ENCODE results near the gene NOTCH4.
"Not testable (repeated sequence)": the region's sequence is repeated elsewhere in the genome, so short reads cannot be mapped to it uniquely, and the experiment has no call there.

The NOTCH4 gene

DNA sequence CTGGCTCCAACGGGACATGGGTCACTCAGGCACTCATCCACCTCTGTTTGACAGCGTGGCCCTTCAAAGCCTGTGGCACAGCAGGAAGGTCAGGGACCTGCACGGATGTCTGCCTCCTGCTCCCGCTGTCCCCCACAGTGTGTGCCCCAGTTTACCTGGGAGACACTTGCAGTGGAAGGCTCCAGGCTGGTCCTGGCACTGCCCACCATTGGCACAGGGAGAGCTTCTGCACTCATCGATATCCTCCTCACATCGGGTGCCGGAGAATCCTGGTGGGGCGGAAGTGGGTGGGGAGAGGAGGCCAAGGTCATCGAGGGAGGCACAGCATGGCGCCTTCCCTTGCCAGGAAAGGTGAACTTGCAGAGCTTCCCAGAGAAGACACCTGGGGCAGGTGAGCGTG, 6.9 kb downstream of the NOTCH4 start:
- DNase-seq (ENCODE audit: low read depth), result no peak

DNA sequence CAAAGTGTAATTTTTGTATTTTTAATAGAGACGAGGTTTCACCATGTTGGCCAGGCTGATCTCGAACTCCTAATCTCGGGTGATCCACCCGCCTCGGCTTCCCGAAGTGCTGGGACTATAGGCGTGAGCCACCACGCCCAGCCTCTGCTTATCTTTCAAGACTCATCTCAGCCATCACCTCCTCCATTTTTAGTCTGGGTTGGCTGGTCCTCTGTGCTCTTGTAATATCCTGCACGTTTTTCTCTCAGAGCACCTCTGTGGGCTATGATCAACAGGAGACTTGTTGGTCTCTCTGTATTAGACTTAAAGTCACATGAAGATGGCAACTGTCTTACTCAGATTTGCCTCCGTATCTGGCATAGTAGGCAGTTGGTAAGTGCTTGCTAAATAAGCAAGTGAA, 7.6 kb downstream of the NOTCH4 start:
- no peak for DNase-seq (ENCODE audit: low read depth)

DNA sequence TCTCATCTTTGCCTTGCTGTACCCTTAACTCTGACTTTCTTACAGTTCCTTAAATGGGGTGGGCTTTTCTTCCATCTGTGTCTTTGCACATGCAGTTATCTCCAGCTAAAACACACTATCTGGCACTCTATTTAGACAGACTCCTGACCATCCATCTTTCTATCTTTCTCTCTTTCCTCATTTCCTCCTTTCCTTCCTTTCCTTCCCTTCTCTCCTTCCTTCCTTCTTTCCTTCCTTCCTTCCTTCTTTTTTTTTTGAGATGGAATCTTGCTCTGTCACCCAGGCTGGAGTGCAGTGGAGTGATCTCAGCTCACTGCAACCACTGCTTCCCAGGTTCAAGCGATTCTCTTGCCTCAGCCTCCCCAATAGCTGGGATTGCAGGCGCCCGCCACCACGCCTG, 8.2 kb downstream of the NOTCH4 start:
- no peak for DNase-seq (ENCODE audit: low read depth)

DNA sequence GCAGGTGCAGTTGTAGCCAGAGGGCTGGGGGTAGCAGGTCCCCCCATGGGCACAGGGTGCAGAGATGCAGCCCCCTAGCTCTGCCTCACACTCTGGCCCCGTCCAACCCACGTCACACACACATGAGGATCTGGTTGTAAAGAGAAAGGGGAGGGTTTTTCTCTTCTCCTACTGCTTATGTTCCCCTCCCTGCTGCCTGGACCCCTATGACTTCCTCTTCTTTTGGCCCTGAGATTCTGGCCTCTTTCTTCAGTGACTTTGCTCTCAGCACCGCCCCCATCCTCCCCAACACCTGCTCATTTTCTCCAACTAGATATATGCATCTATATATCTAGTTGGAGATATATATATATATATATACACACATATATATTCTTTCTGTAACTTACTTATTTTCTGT, 9.7 kb downstream of the NOTCH4 start:
- DNase-seq (ENCODE audit: low read depth), result no peak

DNA sequence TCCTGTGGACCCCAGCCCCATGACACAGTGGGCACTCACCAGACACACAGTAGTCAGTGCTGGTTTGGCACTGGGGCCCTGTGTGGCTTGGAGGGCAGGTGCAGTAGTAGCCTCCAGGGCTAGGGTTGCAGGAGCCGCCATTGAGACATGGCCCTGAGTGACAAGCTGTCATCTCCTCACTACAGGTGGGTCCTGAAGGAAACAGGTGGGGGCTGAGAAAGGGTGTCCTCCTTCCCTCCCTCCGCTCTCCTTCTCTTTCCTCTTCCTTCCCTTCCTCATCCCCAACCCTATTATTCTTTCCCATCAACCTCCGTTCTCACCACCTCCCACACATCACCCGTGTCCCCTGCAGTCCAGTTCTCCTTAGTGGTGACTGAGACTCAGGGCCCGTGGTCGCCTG, 10.2 kb downstream of the NOTCH4 start:
- DNase-seq (ENCODE audit: low read depth), result no peak

DNA sequence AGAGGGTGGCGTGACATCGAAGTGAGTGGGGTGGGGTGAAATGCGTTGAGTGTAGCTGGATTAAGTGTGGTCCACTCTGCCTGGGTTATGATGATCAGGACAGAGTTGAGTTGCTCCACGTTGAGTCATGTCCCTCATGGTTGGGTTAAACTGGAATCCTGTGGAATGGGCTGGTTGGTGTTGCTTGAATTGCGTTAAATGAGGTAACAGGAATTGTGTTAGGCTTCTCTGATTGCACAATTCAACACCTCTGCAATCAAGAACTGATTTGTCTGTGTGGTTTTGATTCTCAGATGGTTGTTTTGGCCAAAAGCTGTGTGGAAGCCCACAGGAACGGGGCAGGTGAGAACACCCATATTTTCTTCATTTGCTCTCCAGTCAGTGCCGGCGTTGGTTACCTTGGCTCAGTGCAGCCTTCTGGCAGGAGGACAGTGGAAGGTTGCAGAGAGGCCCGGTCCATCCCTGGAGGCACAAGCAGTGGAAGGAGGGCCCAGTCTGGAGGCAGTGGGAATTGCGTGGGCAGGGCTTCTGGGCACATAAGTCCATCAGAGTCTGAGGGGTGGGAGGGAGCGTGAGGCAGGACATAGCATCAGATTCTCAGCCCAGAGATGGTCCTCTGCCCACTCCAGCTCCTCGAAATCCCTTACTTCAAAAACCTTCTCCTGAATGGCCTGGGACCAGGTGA, 11.6 kb downstream of the NOTCH4 start:
- DNase-seq (ENCODE audit: low read depth), result no peak

DNA sequence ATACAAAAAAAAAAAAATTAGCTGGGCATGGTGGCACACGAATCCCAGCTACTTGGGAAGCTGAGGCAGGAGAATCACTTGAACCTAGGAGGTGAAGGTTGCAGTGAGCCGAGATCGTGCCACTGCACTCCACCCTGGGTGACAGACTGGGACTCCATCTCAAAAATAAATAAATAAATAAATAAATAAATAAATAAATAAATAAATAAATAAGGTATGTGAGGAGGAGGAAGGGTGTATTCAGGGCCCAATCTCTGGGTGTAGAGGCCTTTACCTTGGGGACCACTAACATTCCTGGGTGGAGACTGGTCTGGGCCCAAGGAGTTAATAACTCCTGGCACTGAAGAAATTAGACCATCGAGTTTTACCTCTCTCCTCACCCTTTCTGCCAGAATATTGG, 12.4 kb downstream of the NOTCH4 start:
- not testable (repeated sequence) for DNase-seq (ENCODE audit: low read depth)

DNA sequence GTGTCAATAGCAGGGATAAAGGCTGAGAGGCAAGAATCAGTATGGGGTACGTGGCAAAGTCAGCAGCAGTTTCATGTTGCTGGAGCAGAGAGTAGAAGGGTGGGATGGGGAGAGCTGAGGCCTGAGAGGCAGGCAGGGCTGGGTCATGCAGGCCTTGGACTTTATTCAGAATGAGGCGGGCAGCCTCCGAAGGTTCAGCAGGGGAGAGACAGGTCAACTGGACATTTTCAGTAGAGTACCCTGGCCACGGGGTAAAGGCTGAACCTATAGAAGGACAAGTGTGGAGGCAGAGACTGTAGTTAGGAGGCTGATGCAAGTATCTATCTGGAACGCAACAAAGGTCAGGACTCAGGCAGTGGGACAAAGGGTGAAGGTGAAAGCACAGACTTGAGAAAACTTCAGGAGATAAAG, 13.7 kb downstream of the NOTCH4 start:
- no peak for DNase-seq (ENCODE audit: low read depth)

DNA sequence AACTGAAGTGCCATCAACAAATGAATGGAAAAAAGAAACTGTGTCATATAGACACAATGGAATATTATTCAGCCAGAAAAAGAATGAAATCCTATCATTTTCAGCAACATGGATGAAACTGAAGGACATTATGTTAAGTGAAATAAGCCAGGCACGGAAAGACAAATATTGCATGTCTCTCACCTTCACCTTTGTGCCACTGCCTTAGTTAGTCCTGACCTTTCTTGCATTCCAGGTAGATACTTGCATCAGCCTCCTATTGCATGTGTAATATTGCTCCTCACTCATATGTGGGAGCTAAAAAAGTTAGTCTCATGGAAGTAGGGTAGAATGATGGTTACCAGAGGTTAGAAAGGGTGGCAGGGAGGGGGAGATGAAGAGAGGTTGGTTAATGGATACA, 14.9 kb downstream of the NOTCH4 start:
- DNase-seq (ENCODE audit: low read depth), result no peak

DNA sequence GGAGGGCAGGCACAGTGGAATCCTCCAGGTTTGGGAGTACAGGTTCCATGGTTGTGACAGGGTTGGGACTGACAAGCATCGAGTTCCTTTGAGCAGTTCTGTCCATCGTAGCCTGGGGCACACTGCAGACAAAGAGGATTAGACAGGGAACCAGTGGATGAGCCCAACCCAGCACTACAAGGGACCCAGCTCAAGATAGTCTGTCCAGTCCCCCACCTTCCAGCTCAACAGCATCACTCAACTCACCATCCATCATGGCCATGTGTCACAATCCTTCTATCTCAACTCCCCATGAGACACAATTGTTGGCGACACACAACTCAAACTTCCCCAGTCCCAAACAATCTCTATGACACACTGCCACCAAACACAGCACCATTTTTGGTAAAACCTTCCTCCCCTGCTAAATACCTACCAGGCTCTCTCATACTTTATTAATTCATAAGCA, 19.6 kb downstream of the NOTCH4 start:
- no peak for DNase-seq (ENCODE audit: low read depth)

DNA sequence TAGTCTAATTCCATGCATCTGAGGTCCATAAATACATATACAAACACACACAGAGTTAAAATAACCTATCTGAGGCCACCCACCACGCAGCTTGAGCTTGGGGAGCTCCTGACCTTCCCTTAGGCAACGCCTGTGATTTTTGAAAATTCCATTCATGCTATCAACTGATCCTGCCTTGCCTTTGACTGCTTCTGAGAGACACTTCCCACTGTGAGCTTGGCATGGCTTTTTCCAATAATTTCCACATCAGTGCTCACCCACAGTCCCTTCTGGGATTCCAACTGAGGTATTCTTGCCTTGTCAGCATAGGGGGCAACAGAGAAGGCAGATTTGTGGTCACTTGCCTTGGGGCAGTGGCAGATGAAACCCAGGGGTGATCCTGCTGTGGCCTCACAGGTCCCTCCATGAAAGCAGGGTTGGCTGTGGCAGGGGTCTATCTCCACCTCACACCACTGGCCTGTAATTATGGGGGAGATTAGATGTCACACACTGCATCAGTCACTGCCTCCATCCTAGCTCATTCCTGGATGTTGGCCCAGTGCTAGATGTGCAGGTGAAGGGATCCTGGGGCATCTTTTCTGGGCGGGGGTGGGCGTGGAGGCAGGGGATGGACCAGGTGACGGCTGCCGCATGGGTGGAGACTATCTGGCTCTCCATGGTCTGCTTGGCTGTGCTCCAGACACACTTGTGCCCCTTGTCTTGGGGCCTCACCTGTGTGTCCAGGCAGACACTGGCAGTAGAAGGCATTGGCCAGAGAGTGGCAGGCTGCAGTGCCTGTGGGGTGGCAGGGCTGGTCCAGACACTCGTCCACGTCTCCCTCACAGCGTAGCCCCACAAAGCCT, 20.2 kb downstream of the NOTCH4 start:
- no peak for DNase-seq (ENCODE audit: low read depth)

DNA sequence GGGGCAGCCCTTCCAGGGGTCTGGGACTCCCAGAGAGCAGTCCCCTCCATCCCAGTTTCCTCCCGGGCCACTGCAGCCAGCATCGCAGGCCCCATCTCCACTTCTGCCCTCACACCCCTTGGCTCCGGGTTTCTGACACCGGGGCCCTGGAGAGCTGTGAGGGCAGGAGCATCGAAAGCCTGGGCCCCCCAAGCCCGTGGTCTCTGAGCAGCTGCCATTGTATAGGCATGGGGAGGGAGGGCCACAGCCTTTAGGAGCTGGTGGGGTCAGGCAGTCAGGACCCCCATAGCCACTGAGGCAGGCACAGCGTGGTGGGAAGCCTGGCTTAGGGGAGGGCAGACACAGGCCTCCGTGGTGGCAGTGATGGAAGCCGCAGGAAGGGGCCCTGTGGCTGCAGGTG, 21.7 kb downstream of the NOTCH4 start:
- no peak for DNase-seq (ENCODE audit: low read depth)

DNA sequence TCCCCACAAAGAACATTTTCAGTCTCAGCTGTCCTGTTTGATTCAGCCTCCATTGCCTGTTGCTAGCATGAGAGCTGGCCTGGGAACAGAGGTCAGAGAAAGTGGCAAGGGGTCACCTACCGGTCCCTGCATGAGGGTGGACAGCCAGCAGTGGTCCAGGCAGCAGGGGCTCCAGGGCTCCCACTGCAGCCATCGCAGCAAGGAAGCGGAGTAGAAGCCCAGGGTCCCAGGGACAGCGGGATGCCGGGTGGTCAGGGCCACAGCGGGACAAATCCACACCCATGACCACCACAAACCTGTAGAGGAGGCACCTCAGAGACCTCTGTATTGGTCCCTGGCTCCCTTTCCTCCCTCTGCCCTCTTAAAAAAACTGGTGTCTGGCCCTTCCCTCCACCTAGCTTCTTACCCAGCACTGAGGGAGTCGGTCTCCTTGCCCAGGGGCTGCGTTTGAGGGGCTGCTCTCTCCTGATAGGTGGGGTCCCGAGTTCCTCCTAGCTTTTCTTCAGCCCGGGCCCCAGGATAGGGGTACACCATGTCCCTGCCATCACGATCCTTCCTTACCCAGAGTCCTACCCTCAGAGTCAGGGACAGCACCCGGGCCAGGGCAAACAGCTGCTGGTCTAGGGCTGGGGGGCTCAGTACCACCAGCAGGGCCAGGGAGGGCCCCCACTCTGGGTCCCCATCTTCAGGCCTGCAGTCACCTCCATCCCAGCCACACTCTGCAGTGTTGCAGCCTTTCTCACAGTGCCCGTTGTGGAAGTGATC, 23.0 kb downstream of the NOTCH4 start:
- no peak for DNase-seq (ENCODE audit: low read depth)

DNA sequence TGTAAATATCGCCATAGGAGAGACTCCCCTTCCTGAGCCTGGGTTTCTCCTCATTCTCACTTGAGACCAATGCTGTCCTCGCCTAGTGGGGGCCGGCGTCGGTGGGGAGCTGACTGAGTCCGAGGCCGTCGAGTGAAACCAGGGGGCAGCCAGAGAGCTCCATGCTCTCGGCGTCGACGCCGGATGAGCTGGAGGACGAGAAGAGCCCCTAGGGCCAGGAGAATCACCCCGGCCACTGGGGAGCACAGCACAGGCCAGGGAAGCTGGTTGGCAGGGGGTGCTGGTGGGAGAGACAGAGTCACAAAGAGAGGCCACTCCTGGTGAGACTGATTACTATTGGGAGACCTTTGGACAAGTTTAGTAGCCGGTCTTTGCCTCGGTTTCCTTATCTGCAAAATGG, 25.0 kb downstream of the NOTCH4 start:
- DNase-seq (ENCODE audit: low read depth), result no peak

DNA sequence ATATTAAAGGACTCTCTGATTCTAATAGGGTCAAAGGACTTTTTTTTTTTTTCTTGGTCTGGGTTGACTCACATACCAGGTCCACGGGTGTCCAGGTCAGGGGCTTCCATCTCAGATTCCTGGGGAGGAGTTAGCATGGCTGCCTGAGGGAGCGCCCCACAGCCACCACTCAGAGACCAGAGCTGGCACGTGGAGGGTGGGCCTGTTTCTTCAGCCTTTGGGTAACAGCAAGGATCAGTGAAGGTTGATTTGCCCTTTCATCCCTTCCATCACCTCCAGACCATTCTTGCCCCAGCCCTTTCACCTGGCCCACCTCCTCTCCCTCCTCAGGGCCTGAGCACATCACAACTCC, 25.5 kb downstream of the NOTCH4 start:
- DNase-seq (ENCODE audit: low read depth), result no peak

DNA sequence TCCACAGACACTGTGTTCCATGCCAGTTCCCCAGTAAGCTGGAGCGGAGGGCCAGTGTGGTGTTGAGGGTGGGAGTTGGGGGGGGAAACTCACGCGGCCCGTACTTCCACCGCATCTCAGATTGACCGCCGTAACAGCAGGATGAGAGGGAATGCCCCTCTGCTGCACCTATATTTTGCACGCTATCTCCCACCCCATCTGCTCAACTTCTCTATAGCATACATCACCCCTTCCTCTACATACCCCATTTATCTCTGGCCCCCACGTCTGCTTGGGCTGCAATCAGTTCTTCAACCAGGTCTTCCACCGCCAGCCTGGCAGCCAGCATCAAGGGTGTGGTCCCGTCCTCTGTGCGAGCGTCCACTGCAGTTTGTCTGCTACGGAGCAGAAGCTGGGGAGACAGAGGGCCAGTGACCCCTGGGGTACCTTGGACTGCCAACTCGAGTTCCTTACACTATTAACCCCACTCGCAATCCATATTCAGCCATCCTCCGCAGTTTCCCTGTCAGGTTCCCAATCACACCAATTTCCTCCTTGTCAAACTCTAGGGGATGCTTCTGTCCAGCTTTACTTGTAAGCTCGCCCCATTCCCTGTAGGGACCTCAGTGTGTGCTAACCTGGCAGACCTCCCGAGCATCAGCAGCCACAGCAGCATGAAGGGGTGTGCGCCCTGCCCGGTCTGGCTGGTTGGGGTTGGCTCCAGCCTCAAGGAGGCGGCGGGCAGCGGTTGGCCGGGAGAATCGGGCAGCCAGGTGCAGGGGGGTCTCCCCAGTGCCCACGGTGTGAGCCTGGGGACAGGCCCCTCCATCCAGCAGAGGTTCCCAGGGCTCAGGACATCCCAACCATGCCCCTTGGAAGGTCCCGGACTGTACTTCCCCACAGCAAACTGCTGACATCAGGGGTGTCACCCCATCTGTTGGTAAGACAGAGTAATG, 26.9 kb downstream of the NOTCH4 start:
- DNase-seq (ENCODE audit: low read depth), result no peak

DNA sequence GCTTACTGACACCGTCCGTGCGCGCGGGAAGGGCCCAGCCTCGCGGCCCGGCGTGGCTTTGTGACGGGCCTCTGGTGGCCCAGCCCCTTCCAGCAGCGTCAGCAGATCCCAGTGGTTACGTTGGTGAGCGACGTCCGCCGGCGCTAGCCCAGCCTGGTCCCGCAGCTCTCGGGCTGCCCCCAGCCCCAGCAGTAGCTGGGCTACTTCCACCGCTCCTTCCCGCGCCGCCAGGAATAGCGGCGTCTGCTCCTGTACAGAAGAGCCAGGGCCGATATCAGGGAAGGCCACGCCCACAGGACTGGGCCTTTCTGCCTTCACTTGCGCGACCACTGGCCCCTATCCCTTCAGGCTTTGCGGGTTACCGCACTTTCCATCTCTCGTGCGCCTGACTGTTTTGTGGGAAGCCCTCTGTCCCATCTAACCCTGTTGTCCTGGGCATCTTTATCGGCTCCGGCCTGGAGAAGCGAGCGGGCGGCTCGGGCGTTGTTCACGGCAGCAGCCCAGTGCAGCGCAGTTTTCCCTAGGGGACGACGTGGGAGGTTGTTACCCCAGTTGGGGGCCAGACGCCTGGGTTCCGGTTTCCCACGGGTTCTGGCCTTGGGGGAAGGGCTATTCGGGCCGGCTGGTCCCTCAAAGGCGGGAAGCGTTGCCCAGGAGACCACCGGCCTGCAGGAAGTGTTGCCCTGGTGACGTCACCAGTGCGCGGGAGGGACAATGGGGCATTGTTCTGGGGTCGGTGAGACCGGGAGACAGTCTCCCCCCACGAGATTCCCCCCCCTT, 27.8 kb downstream of the NOTCH4 start:
- no peak for DNase-seq (ENCODE audit: low read depth)

DNA sequence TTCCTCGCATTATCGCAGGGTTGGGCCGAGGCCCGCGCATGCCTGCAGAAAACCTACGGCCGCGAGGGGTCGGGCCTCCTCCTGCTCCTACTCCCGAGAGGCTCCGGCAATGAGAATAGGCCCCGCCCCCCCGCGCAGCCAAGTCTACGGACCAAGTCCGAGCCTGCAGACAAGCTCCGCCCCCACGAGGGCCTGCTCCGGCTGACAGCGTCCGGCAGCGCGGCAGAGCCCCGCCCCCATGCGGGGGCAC, 28.3 kb downstream of the NOTCH4 start:
- DNase-seq (ENCODE audit: low read depth), result peak; percentile 99

DNA sequence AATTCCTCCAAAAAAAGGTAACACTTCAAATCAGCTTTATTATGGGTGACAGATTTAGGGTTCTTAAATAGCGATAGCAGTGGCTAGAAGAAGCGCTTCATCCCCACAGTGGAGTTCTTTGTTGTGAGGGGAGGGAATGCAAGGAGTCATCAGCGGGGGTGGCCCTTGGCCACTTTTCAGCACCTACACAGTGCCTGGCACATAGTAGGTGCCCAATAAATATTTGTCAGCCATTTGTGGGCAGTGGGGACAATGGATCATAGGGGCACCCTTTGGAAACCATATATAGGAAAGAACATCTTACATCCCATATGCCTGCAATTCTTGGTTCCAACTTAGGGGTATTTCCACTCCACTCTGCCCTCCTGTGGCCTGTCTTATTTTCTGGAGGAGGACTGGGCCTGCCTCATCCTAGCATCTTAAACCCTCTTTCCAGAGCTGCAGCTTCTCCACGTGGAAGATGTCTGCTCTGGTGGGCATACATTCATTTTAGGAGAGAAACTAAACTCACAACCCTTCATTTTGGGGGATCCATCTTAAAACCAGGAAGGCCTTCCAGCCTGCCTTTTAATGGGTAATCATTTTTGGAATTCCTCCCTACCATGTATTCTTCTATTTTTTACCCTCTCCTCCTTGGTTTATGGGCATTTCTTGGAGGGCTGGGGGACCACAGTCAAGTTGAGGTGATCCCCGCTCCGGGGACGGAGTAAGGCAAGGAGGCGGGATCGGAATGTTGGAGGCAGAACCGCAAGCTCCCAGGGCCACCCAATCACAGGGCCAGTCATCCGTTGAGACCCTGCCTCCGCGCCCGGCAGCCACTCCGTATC, 28.8 kb downstream of the NOTCH4 start:
- no peak for DNase-seq (ENCODE audit: low read depth)

DNA sequence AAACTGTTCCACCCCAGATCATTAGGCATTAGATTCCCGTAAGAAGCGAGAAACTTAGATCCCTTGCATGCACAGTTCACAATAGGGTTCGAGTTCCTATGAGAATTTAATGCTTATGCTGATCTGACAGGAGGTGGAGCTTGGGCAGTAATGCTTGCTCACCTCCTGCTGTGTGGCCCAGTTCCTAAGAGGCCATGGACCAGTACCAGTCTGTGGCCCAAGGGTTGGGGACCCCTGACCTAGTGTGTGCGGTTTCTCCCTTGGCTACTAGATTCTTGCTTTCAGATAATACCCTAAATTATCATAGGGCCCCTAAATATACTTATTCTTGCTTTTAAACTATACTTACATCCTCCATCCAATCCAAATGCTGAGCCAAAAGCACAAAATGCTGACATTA, 29.5 kb downstream of the NOTCH4 start:
- DNase-seq (ENCODE audit: low read depth), result no peak
